Smooth muscle cell (in vitro differentiated cells): Measurements from ENCODE around the gene WAPL. TPM values are rescaled to one million over a fixed set of nuclear protein-coding genes. Genes with fewer than 3 reads are reported as not detected.
A peak's percentile ranks its signal among the peaks of the same experiment; 100 is the strongest.

Experiments used
- DNase-seq: peaks from one replicate; lab custom pipeline; 2025; ENCODE audit not compliant: unreplicated experiment; lab: John Stamatoyannopoulos, UW
- H2AFZ ChIP-seq: fragments of 200-600 bp; sonication (generic); 2 replicates; pipeline ENCODE4 v1.6.0; 2016; ENCODE audit warnings: antibody characterized with exemption, low read depth, mild to moderate bottlenecking
- H3F3A ChIP-seq: fragments of 200-600 bp; sonication (generic); 2 replicates; pipeline ENCODE4 v1.6.0; 2017; ENCODE audit warnings: antibody characterized with exemption, low read depth
- H3K27ac ChIP-seq: fragments of 200-600 bp; sonication (generic); 2 replicates; pipeline ENCODE4 v1.5.1; 2016; ENCODE audit warnings: low read depth, mild to moderate bottlenecking
- H3K27me3 ChIP-seq: fragments of 200-600 bp; sonication (generic); 2 replicates; pipeline ENCODE4 v1.6.1; 2016; ENCODE audit warnings: low read depth, mild to moderate bottlenecking
- H3K36me3 ChIP-seq: fragments of 200-600 bp; sonication (generic); 2 replicates; pipeline ENCODE4 v1.5.1; 2016; ENCODE audit warnings: low read depth
- H3K4me1 ChIP-seq: fragments of 200-600 bp; sonication (generic); 2 replicates; pipeline ENCODE4 v1.5.1; 2016; ENCODE audit warnings: low read depth
- H3K4me2 ChIP-seq: fragments of 200-600 bp; sonication (generic); 2 replicates; pipeline ENCODE4 v1.6.0; 2016; ENCODE audit warnings: mild to moderate bottlenecking
- H3K4me3 ChIP-seq: fragments of 200-600 bp; sonication (generic); 2 replicates; pipeline ENCODE4 v1.5.1; 2016; ENCODE audit warnings: mild to moderate bottlenecking
- H3K79me2 ChIP-seq: fragments of 200-600 bp; sonication (generic); 2 replicates; pipeline ENCODE4 v1.6.0; 2016; ENCODE audit warnings: low read depth, mild to moderate bottlenecking
- H3K9ac ChIP-seq: fragments of 200-600 bp; sonication (generic); 2 replicates; pipeline ENCODE4 v1.6.0; 2016; ENCODE audit warnings: low read depth
- H3K9me3 ChIP-seq: fragments of 200-600 bp; sonication (generic); replicated peaks from 2 replicates; pipeline ENCODE4 v1.5.1; 2016; ENCODE audit warnings: low read depth
- H4K20me1 ChIP-seq: fragments of 200-600 bp; sonication (generic); 2 replicates; pipeline ENCODE4 v1.6.0; 2016; ENCODE audit warnings: low read depth
- WGBS: methylation state at CpG from one replicate; pipeline ENCODE4 v1.1.7; 2016; ENCODE audit warnings: low lambda C conversion rate; 5-methylcytosine and 5-hydroxymethylcytosine counted together
- polyA plus RNA-seq: library from polyadenylated mRNA; unstranded; fragments of >200 nt; fragmentation: Nextera tagmentation; extraction: Ambion mirVana; gene quantifications from 2 replicates; pipeline ENCODE4 v1.2.1, GENCODE V29; 2016
- total RNA-seq: library from RNA; depleted of rRNA; stranded (reverse); fragments of >200 nt; gene quantifications from 2 replicates; pipeline ENCODE4 v1.2.3, GENCODE V29; 2014
- TF ChIP-seq, protein P1 (sequence below): fragments of 200-600 bp; sonication (generic); IDR thresholded peaks from 2 replicates; pipeline ENCODE4 v1.5.1; 2017; ENCODE audit warnings: borderline replicate concordance, mild to moderate bottlenecking, antibody characterized with exemption; ENCODE audit not compliant: insufficient read depth, poor library complexity, severe bottlenecking

WAPL gene
- total and polyA plus RNA-seq, 2 experiments from 2014 or later = 14.0 to 30.5 TPM

DNA sequence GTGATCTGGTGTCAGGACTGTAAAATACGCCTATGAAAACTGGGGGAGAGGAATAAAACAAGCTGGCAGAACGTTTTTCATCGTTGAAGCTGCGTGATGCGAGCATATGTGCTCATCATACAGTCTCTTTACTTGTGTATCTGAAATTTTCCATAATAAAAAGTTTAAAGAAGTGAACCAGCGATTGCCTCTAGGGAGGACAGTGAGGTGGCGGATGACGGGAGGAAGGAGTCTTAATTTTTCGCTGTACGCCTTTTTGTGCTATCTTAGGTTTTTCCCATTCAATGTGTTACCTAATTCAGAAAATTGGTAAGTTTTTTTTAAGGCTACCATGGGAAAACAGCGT is 891 bp upstream of the WAPL start:
- no peaks in the 10 kb centered on the region for H3F3A ChIP-seq
- DNase-seq = no peak
- peak overlapping the region; percentile 93 for H3K4me3 ChIP-seq
- H3K36me3 ChIP-seq = no peaks in the 10 kb centered on the region
- peaks cover 57% of the 10 kb centered on the region for H3K79me2 ChIP-seq
- H4K20me1 ChIP-seq = peaks cover 34% of the 10 kb centered on the region
- peak overlapping the region; percentile 81 for H3K9ac ChIP-seq
- H3K4me1 ChIP-seq = peaks cover 28% of the 10 kb centered on the region
- 17% methylated on average over 11 of the region's 11 CpGs for WGBS
- H3K4me2 ChIP-seq = peak overlapping the region; percentile 100
- peak overlapping the region; percentile 96 for H2AFZ ChIP-seq
- TF ChIP-seq, protein P1, sequence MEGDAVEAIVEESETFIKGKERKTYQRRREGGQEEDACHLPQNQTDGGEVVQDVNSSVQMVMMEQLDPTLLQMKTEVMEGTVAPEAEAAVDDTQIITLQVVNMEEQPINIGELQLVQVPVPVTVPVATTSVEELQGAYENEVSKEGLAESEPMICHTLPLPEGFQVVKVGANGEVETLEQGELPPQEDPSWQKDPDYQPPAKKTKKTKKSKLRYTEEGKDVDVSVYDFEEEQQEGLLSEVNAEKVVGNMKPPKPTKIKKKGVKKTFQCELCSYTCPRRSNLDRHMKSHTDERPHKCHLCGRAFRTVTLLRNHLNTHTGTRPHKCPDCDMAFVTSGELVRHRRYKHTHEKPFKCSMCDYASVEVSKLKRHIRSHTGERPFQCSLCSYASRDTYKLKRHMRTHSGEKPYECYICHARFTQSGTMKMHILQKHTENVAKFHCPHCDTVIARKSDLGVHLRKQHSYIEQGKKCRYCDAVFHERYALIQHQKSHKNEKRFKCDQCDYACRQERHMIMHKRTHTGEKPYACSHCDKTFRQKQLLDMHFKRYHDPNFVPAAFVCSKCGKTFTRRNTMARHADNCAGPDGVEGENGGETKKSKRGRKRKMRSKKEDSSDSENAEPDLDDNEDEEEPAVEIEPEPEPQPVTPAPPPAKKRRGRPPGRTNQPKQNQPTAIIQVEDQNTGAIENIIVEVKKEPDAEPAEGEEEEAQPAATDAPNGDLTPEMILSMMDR = no peak
- no peaks in the 10 kb centered on the region for H3K9me3 ChIP-seq
- H3K27me3 ChIP-seq = no peaks in the 10 kb centered on the region
- H3K27ac ChIP-seq = no peak overlapping the region

DNA sequence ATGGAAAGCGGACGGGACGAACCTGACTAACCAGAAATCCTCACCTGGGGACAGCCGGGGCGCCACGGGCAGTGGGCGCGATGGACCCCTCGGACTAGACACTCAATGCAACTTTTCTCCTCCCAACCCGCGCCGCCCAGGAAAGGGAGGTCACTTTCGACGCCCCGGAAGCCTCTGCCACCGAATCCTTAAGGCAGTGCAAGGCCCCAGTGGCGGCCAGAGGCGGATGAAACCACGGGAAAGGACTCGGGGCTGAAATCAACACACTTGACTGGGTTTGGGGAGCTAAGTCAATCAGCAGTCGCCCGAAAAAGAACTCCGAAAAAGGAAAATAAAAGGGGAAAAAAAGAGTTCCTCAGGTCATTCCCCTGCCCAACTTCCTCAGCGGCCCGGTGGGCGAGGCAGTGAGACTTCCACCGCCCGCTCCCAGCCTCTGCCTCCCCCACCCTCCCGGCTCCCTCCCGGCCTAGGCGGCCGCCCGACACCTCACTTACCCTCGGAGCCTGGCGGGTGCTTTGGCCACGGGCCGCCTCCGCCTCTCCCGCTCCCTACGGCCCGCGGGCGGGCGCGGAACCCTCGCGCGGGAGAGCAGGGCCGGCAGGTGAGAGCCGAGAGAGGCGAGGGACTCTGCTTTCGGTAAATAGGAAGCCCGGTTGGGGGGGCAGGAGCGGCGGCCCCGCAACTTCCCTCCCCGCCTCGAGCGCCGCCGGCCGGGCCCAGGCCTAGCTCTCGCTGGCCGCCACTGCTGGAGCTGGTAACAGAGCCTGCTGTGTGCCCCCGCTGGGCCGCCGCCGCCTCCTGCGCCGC is 518 bp downstream of the WAPL start:
- H3K9ac ChIP-seq = peak overlapping the region; percentile 94
- H3K79me2 ChIP-seq = peaks cover 71% of the 10 kb centered on the region
- H3K27me3 ChIP-seq = no peaks in the 10 kb centered on the region
- H3K36me3 ChIP-seq = no peaks in the 10 kb centered on the region
- H3K27ac ChIP-seq = peak overlapping the region; percentile 90
- no peaks in the 10 kb centered on the region for H3K9me3 ChIP-seq
- no peaks in the 10 kb centered on the region for H3F3A ChIP-seq
- H3K4me3 ChIP-seq = peak overlapping the region; percentile 93
- peaks cover 28% of the 10 kb centered on the region for H3K4me1 ChIP-seq
- 1% methylated on average over 59 of the region's 70 CpGs for WGBS
- TF ChIP-seq, protein P1 = no peak
- H3K4me2 ChIP-seq = peak overlapping the region; percentile 100
- peaks cover 49% of the 10 kb centered on the region for H4K20me1 ChIP-seq
- peak; percentile 33 for DNase-seq
- H2AFZ ChIP-seq = peak overlapping the region; percentile 81

DNA sequence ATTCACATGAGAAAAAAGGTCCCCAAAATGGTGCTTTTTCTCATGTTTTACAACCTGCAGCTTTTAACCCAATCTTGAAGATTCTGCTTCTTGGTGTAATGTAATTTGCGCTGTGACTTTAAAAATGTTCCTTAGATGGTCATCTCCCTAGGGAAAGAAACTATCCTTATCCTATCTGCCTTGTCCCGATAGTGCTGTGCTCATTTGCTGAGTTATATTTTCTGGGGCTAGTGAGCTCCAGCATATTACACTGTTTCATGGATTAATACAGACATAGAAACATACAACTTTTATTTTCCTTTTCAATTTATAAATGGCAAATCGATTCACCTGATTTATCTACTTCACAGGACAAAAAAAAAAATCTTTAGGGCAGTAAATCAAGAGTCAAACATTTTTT is 2.8 kb downstream of the WAPL start:
- Histone ChIP-seq H3K27me3 (no peaks in the 10 kb centered on the region), H4K20me1 (peaks cover 69% of the 10 kb centered on the region), H3K79me2 (peaks cover 90% of the 10 kb centered on the region), H3K27ac (no peak overlapping the region), H3K9ac (no peak overlapping the region), H3K4me2 (peak overlapping the region; percentile 100), H3K36me3 (peaks cover 3% of the 10 kb centered on the region), H3K4me1 (peaks cover 28% of the 10 kb centered on the region), H3K4me3 (peak overlapping the region; percentile 93), H3K9me3 (no peaks in the 10 kb centered on the region), H2AFZ (no peak overlapping the region), H3F3A (no peaks in the 10 kb centered on the region)
- no peak for DNase-seq
- WGBS = 89% methylated on average over 3 of the region's 3 CpGs
- TF ChIP-seq, protein P1 = no peak

DNA sequence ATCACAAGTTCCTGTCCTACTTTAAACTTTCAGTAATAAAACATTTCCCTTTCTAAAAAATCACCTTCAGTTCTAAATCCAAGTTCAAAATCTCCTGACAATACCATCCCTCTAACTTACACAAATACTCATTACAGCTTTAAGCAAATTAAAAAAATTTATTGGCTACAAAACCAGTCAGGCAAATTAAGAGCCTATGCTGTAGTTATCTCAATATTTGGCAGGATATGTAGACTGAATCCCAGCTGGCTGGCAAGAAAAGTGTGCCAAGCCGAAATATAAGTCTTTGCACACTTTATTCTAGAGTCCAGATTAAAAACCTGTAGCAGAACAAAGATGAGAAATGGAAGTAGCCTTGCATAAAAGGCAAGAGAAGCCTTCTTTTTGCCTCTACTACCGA is 9.5 kb downstream of the WAPL start:
- TF ChIP-seq, protein P1 = no peak
- 95% methylated on average over 2 of the region's 2 CpGs for WGBS
- Histone ChIP-seq H3K9ac (no peak overlapping the region), H3K36me3 (peaks cover 3% of the 10 kb centered on the region), H3K4me2 (no peak overlapping the region), H3K4me3 (no peak overlapping the region), H3K27me3 (no peaks in the 10 kb centered on the region), H3K79me2 (peaks cover 97% of the 10 kb centered on the region), H2AFZ (no peak overlapping the region), H3K27ac (no peak overlapping the region), H4K20me1 (peaks cover 93% of the 10 kb centered on the region), H3K9me3 (no peaks in the 10 kb centered on the region), H3F3A (no peaks in the 10 kb centered on the region), H3K4me1 (no peaks in the 10 kb centered on the region)
- no peak for DNase-seq
